Femur (tissue), 1 donor: ENCODE results near the gene PFAS.
"Not testable (repeated sequence)": the region's sequence is repeated elsewhere in the genome, so short reads cannot be mapped to it uniquely, and the experiment has no call there.

Experiments used
- DNase-seq: peaks from one replicate; pipeline ENCODE4 v3.0.0-alpha.2; 2017

Gene PFAS

GRCh38 chr17:8231701-8232100, 17.4 kb upstream of the PFAS start:
- DNase-seq: no peak

- DNase-seq: no peak
Measured at GRCh38 chr17:8234361-8235270, 14.5 kb upstream of the PFAS start.

DNA sequence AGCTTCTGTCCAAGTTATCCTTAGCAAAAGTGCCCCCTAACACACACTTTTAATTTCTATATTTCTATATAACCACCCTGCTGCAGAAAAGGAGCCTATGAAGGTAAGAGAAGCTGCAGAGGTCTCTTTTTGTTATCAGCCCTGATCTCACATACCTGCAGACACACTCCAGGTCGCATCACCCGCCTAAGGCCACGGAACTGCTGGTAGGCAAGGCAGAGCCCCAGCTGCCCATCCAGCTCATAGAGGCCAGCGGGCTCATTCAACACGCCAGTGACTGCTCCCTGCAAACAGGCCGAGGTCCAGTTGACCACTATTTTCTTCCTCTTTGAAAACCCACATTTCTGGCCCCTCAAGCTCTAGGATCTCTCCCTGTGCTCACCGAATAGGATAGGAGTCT, 13.4 kb upstream of the PFAS start:
- DNase-seq: no peak

DNA sequence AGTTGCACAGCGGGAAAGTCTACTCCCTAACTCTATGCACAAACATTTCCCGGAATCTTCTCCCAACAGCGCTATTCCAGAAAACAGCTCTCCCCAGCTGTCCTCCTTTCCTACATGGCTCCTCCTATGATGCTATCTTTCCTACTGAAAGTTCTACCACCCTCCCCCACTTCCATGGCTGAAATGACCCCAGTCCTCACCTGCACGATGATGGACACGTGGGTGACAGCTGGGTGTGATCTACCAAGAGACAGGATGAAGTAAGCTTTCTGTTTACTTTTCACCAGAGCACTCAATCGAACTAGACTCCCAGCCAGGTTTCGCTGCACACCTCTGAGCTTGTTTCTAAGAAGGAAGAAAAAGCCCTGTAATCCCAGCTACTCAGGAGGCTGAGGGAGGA, 11.9 kb upstream of the PFAS start:
- DNase-seq: no peak

DNA sequence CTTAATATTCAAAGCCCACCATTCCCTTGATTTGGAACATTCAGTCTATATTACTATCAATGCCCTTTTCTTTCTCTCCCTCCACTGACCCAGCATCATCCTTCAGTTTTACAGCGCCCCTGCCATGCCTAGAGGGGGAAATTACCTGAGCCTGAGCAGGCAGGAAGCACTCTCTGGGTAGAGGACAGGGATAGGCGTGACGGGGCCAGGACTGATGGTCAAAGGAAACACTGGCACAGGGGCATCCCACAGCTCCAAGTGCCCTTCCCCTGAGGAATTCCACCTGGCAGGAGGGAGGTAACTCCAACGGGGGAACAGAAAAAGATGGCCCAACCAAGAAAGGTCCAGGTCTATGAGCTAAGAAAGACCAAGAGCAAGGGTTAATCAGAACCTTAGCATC, 11.2 kb upstream of the PFAS start:
- DNase-seq: no peak

DNA sequence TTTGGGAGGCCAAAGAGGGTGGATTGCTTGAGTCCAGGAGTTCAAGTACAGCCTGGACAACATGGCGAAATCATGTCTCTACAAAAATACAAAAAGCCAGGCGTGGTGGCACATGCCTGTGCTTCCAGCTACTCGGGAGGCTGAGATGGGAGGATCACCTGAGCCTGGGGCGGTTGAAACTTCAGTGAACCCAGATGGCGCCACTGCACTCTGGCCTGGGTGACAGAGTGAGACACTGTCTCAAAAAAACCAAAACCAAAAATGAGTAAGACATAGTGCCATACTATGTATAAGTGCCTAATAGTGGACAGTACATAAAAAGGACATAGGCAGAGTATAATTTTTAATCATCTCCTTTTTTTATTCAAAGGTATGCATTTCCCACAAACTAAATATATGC, 5.3 kb upstream of the PFAS start:
- no peak for DNase-seq

DNA sequence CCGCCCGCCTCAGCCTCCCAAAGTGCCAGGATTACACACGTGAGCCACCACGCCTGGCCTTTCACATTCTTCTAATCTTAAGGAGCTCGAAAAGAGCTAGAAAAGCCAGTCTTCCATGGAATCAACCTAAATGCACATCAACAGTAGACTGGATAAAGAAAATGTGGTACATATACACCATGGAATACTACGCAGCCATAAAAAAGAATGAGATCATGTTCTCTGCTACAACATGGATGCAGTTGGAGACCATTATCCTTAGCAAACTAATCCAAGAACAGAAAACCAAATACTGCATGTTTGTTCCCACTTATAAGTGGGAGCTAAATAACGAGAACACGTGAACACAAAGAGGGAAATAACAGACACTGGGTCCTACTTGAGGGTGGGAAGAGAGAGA, 4.3 kb upstream of the PFAS start:
- DNase-seq: no peak

DNA sequence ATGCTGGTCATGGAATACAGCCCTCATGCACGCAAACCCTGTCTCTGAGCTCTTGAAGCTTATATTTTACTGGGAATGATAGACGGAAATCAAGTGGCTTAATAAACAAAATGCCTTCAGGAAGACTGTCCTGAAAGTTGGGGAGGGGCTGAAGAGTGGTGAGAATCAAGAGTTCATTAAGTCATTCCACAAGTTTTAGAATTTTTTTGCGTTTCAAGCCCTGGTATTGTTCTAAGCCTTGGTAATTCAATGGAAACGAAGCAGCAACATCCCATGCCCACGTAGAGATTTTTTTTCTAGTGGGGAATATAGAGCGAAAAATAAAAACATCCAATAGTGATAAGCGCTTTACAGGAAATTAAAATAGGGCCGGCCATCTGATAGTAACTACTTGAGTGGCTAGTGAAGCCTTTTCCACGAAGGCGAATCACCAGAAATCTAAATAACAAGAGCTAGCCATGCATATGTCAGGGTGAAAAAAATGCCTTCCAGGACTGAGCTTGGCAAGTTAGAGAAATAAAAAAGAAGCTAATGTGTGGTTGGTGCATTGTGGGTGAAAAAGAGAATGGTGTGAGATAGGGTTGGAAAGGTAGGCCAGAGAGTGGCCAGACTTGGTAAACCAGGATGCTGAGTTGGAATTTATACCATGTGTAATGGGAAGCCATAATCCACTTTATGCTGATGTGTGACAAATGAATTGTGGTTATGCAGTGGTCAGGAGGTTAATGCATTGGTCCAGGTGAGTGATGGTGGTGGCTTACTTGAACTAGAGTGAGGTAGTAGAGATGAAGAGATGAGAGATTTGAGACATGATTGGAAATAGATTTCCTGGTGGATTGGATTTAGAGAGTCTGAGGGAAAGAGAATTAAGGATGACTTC, 772 bp downstream of the PFAS start:
- DNase-seq: no peak

DNA sequence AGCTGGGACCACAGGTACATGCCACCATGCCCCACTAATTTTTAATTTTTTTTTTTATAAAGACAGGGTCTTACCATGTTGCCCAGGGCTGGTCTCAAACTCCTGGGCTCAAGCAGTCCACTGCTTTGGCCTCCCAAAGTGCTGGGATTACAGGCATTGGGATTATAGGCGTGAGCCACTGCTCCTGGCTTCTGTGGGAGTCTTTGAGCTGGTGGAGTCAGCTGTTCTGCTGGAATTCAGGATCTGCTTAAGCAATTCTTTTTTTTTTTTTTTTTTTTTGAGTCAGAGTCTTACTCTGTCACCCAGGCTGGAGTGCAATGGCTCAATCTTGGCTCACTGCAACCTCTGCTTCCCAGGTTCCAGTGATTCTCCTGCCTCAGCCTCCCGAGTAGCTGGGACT, 2.3 kb downstream of the PFAS start:
- not testable (repeated sequence) for DNase-seq

DNA sequence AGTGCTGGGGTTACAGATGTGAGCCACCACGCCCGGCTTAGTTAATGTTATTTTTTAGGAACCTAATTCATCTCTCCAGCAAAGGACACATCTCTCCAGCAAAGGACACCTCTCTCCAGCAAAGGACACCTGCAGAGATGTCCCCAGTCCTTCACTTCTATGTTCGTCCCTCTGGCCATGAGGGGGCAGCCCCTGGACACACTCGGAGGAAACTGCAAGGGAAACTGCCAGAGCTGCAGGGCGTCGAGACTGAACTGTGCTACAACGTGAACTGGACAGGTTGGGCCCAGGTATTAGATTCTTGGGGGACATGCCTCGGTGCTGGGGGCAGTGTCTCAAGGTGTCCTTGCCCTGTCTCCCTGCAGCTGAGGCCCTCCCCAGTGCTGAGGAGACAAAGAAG, 4.7 kb downstream of the PFAS start:
- no peak for DNase-seq

GRCh38 chr17:8254881-8255280, 5.8 kb downstream of the PFAS start:
- no peak for DNase-seq

- no peak for DNase-seq
Measured at GRCh38 chr17:8255499-8255898, 6.4 kb downstream of the PFAS start.

DNA sequence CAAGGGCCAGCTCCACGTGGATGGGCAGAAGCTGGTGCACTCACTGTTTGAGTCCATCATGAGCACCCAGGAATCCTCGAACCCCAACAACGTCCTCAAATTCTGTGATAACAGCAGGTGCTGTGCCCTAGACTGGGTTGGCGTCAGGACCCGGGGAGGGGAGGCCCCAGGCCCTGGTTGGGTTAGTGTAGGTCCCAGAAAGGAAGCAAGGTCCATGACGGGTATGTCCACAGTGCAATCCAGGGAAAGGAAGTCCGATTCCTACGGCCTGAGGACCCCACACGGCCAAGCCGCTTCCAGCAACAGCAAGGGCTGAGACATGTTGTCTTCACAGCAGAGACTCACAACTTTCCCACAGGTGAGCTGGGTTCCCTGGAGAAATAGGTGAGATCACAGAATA, 7.2 kb downstream of the PFAS start:
- DNase-seq: no peak

- no peak for DNase-seq
Measured at GRCh38 chr17:8256691-8257090, 7.6 kb downstream of the PFAS start.

DNA sequence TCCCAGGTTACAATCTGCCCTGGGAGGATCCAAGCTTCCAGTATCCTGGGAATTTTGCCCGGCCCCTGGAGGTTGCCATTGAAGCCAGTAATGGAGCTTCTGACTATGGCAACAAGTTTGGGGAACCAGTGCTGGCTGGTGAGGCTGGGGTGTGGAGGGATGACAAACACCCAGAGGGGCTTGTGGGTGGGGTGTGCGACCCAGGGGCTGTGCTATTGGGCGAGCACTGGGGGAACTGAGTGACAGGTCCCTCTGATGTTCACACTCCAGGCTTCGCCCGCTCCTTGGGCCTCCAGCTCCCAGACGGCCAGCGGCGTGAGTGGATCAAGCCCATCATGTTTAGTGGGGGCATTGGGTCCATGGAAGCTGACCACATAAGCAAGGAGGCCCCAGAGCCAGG, 8.7 kb downstream of the PFAS start:
- no peak for DNase-seq

GRCh38 chr17:8264320-8264719, 15.2 kb downstream of the PFAS start:
- DNase-seq: no peak

DNA sequence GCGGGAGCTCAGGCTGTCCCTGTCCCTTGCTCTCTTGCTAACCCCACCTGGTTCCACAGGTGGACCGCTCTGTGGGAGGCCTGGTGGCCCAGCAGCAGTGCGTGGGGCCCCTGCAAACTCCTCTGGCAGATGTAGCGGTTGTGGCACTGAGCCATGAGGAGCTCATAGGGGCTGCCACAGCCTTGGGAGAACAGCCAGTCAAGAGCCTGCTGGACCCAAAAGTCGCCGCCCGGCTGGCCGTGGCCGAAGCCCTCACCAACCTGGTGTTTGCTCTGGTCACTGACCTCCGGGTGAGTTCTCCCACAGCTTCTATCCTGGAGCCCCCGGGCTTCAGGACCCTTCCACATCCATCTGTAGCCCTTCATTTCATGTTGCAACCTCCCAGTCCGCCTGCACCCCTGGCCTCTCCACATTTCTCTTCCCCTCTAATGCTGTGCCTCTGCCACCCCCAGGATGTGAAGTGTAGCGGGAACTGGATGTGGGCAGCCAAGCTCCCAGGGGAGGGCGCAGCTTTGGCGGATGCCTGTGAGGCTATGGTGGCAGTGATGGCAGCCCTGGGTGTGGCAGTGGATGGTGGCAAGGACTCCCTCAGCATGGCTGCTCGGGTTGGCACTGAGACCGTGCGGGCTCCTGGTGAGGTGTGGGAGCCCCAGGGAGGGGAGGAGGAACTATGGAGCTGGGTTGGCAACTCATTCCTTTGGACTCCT, 15.9 kb downstream of the PFAS start:
- DNase-seq: no peak

DNA sequence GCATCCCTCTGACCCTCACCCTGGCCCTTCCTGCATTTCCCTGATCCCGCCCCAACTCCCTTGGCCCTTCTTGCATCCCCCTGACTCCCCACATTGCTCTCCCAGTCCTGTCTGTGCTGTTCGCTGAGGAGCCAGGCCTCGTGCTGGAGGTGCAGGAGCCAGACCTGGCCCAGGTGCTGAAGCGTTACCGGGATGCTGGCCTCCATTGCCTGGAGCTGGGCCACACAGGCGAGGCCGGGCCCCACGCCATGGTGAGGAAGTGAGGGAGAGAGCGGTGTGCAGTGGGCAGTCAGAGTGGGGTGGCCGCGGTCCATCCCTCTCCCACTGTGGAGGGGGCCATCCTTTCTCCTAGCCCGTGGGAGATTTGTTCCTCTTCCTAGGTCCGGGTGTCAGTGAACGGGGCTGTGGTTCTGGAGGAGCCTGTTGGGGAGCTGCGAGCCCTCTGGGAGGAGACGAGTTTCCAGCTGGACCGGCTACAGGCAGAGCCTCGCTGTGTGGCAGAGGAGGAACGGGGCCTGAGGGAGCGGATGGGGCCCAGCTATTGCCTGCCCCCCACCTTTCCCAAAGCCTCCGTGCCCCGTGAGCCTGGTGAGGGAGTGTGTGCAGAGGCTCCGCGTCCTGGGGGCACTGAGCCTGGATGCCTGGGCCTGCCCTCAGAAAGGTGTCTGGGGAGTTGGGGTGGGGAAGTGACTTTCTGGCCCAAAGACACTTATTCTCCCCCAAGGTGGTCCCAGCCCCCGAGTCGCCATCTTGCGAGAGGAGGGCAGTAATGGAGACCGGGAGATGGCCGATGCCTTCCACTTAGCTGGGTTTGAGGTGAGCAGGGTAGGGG, 17.8 kb downstream of the PFAS start:
- no peak for DNase-seq

- no peak for DNase-seq
Measured at GRCh38 chr17:8267480-8268147, 18.5 kb downstream of the PFAS start.

DNA sequence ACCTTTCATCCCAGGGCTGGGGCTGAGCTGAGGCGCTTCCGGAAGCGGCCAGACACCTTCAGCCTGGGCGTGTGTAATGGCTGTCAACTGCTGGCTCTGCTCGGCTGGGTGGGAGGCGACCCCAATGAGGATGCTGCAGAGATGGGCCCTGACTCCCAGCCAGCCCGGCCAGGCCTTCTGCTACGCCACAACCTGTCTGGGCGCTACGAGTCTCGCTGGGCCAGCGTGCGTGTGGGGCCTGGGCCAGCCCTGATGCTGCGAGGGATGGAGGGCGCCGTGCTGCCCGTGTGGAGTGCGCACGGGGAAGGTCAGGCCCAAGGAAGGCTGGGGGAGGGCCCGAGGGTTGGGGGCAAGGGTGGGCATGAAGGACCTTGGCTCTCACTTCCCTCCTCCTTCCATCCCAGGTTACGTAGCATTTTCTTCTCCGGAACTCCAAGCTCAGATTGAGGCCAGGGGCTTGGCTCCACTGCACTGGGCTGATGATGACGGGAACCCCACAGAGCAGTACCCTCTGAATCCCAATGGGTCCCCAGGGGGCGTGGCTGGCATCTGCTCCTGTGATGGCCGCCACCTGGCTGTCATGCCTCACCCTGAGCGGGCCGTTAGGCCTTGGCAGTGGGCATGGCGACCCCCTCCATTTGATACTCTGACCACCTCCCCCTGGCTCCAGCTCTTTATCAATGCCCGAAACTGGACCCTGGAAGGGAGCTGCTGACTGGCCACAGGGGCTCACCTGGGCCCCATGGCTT, 19.6 kb downstream of the PFAS start:
- DNase-seq: no peak

DNA sequence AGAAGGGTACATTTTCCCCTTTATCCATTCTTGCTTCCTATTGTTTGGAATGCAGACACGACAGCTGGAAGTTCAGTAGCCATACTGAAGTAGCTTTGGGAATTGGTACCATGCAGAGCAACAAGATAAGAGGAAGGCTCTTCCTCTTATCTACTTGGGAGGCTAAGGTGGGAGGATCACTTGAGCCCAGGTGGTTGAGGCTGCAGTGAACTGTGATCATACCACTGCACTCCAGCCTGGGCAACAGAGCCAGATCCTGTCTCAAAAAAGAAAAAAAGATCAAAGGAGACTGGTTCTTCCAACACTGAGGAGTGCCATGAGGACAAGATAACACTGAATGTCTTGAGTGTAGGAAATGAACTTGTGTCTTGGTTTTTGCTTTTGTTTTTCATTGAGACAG, 23.3 kb downstream of the PFAS start:
- no peak for DNase-seq
